Natural killer cell (primary cell): ENCODE data around the gene ERGIC2. TPM values are rescaled to one million over a fixed set of nuclear protein-coding genes. Genes with fewer than 3 reads are reported as not detected.
A peak's percentile ranks its signal among the peaks of the same experiment; 100 is the strongest.

Experiments used
- ATAC-seq, 3 donors: fragments of 150-1000 bp in 2 of 3; fragments of 200-7000 bp in 1 of 3; cut with Tn5 transposase; 1 replicate in 1 of 3; 2 replicates in 2 of 3; pipeline ENCODE4 v1.10.0; 2021; ENCODE audit warnings: mild to moderate bottlenecking in 2 of 3, moderate library complexity in 2 of 3
- DNase-seq, 2 donors: peaks; one replicate each; pipeline versions ENCODE4 v3.0.0 to v3.0.0-alpha.2; 2013 to 2021; ENCODE audit warnings: mixed read lengths in 1 of 2
- H3K27ac ChIP-seq: one replicate; pipeline ENCODE4 v1.5.1; 2013; ENCODE audit warnings: mild to moderate bottlenecking, low read length
- H3K27me3 ChIP-seq: one replicate; pipeline ENCODE4 v1.6.1; 2013; ENCODE audit warnings: low read length; ENCODE audit not compliant: control insufficient read depth, insufficient read depth
- H3K36me3 ChIP-seq: one replicate; pipeline ENCODE4 v1.6.1; 2013; ENCODE audit warnings: low read length; ENCODE audit not compliant: control insufficient read depth, insufficient read depth
- H3K4me1 ChIP-seq: one replicate; pipeline ENCODE4 v1.6.1; 2013; ENCODE audit warnings: low read length; ENCODE audit not compliant: control insufficient read depth, insufficient read depth
- H3K4me3 ChIP-seq: one replicate; pipeline ENCODE4 v1.5.1; 2013; ENCODE audit warnings: low read length
- H3K9me3 ChIP-seq: one replicate; pipeline ENCODE4 v1.6.1; 2013; ENCODE audit warnings: low read length; ENCODE audit not compliant: control insufficient read depth, insufficient read depth
- H3K27ac Mint-ChIP-seq, 2 donors: one replicate each; pipeline ENCODE4 v1.8.0; 2022; ENCODE audit warnings: mild to moderate bottlenecking in 2 of 2, mixed read lengths in 2 of 2, moderate library complexity in 1 of 2
- H3K27me3 Mint-ChIP-seq, 2 donors: one replicate each; pipeline ENCODE4 v1.8.0; 2022; ENCODE audit warnings: low read depth in 2 of 2, mixed read lengths in 2 of 2
- H3K36me3 Mint-ChIP-seq: one replicate; pipeline ENCODE4 v1.8.0; 2022; ENCODE audit warnings: mixed read lengths
- H3K4me1 Mint-ChIP-seq, 2 donors: one replicate each; pipeline ENCODE4 v1.8.0; 2022; ENCODE audit warnings: mixed read lengths in 2 of 2
- H3K4me3 Mint-ChIP-seq: one replicate; pipeline ENCODE4 v1.8.0; 2022; ENCODE audit warnings: mild to moderate bottlenecking, moderate library complexity, mixed read lengths
- H3K9me3 Mint-ChIP-seq, 2 donors: one replicate each; pipeline ENCODE4 v1.8.0; 2022; ENCODE audit warnings: mixed read lengths in 2 of 2
- WGBS: methylation state at CpG from one replicate; pipeline ENCODE4 v1.1.7; 2013; ENCODE audit warnings: missing lambda C conversion rate; ENCODE audit not compliant: insufficient coverage; 5-methylcytosine and 5-hydroxymethylcytosine counted together
- intact Hi-C: fragments of 100-400 bp; cut with micrococcal nuclease; formaldehyde crosslinking; loops from one replicate; pipeline ENCODE4 v1.14.2; 2022
- total RNA-seq, 4 donors: library from RNA; stranded (reverse); fragments of 120-200 nt in 1 of 4; gene quantifications; one replicate each; pipeline versions ENCODE4 v1.2.3 to v1.2.4, GENCODE V29; 2013 to 2022
- TF ChIP-seq, protein P1 (sequence below): fragments of 200-600 bp; IDR thresholded peaks from one replicate; pipeline ENCODE4 v1.8.0; 2022; ENCODE audit warnings: antibody characterized with exemption

The ERGIC2 gene
- total RNA-seq, 3 donors from 2014 or later (not counting 1 experiment from before 2014, with no cell fraction given) = 28.7 to 46.9 (median 37.2) TPM

DNA sequence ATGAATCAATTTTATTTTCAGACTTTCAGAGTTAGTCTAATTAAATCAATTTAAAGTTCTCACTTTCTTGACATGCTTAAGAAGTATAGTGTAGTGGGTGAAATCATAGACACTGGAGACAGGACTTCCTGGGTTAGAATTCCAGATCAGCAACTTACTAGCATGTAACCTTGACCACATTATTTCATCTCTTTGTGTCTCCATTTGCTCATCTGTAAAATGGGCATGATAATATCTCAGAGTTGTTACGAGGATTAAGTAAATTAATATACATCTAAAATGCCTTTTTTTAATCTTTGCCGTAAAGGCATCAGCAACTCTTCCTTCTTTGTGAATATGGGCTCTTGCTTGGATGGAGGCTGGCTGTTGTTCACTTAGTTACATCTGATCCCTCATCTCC lies 1.3 kb upstream of the ERGIC2 start:
- H3K27ac ChIP-seq = no peak overlapping the region
- DNase-seq (no peak), ATAC-seq (no peak)
- TF ChIP-seq, protein P1, sequence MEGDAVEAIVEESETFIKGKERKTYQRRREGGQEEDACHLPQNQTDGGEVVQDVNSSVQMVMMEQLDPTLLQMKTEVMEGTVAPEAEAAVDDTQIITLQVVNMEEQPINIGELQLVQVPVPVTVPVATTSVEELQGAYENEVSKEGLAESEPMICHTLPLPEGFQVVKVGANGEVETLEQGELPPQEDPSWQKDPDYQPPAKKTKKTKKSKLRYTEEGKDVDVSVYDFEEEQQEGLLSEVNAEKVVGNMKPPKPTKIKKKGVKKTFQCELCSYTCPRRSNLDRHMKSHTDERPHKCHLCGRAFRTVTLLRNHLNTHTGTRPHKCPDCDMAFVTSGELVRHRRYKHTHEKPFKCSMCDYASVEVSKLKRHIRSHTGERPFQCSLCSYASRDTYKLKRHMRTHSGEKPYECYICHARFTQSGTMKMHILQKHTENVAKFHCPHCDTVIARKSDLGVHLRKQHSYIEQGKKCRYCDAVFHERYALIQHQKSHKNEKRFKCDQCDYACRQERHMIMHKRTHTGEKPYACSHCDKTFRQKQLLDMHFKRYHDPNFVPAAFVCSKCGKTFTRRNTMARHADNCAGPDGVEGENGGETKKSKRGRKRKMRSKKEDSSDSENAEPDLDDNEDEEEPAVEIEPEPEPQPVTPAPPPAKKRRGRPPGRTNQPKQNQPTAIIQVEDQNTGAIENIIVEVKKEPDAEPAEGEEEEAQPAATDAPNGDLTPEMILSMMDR = no peak
- H3K36me3 Mint-ChIP-seq = no peaks in the 10 kb centered on the region
- intact Hi-C loops = no loop called here
- H3K27me3 Mint-ChIP-seq = peaks cover 3 to 20% of the 10 kb centered on the region in 2 donors
- no peaks in the 10 kb centered on the region for H3K36me3 ChIP-seq
- no peaks in the 10 kb centered on the region for H3K27me3 ChIP-seq
- no peaks in the 10 kb centered on the region for H3K9me3 ChIP-seq
- no peaks in the 10 kb centered on the region for H3K9me3 Mint-ChIP-seq
- 100% methylated on average over 1 of the region's 2 CpGs for whole genome bisulfite sequencing
- H3K4me1 ChIP-seq = peaks cover 3% of the 10 kb centered on the region
- no peak overlapping the region for H3K4me3 ChIP-seq
- H3K4me3 Mint-ChIP-seq = peak overlapping the region; percentile 68
- peak overlapping the region in 1 of 2 donors; percentile 97 for H3K27ac Mint-ChIP-seq
- peaks cover 30 to 31% of the 10 kb centered on the region in 2 donors for H3K4me1 Mint-ChIP-seq

DNA sequence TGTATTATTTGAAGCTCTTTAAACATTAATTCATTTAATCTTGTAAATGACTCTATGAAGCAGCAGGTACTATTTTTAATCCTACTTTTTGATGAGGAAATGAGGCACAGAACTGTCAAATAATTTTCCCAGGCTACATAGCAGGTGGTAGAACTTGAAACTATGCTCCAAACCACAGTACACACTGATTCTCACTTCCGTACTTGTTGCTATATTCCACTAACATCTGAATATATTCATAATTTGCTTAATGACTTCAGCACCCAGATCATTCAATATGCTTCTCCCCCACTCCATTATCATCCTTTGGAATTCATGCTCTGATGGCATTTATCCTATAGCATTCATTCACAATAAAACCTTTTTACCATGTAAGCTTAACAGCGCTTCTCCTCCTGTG lies 4.9 kb downstream of the ERGIC2 start:
- Histone ChIP-seq H3K27ac (no peak overlapping the region), H3K9me3 (no peaks in the 10 kb centered on the region), H3K36me3 (peaks cover 3% of the 10 kb centered on the region), H3K4me1 (peaks cover 3% of the 10 kb centered on the region), H3K4me3 (no peak overlapping the region), H3K27me3 (no peaks in the 10 kb centered on the region)
- intact Hi-C loops = no loop called here
- Mint-ChIP-seq H3K36me3 (no peaks in the 10 kb centered on the region), H3K9me3 (no peaks in the 10 kb centered on the region), H3K27ac (no peak overlapping the region), H3K4me3 (no peak overlapping the region), H3K4me1 (peaks cover 31 to 40% of the 10 kb centered on the region in 2 donors), H3K27me3 (no peaks in the 10 kb centered on the region)
- WGBS = 84% methylated on average over 2 of the region's 2 CpGs
- TF ChIP-seq, protein P1 = no peak
- DNase-seq (no peak), ATAC-seq (no peak)

DNA sequence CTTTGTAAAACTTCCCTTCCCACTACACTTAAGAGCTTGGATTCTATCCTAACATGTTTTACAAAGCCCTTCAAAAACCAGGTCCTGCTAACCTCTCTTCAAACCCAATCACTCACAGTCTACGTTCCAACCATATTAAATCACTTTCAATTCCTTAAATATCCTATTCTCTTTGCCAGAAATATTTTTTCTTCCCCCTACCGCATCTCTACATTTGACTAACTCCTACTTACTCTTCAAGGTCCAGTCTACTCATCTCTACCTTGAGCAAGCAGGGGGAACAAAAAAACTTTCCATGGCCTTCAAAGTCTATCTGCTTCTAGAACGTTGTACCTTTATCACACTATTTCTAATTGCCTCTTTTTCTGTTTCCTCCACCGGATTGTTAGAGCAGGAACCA lies 6.1 kb downstream of the ERGIC2 start:
- Histone ChIP-seq H3K4me3 (no peak overlapping the region), H3K4me1 (peaks cover 1% of the 10 kb centered on the region), H3K9me3 (no peaks in the 10 kb centered on the region), H3K27me3 (no peaks in the 10 kb centered on the region), H3K27ac (no peak overlapping the region), H3K36me3 (peaks cover 12% of the 10 kb centered on the region)
- 90% methylated on average over 4 of the region's 4 CpGs for WGBS
- Mint-ChIP-seq H3K9me3 (no peaks in the 10 kb centered on the region), H3K4me1 (peaks cover 23 to 29% of the 10 kb centered on the region in 2 donors), H3K36me3 (no peaks in the 10 kb centered on the region), H3K27me3 (no peaks in the 10 kb centered on the region), H3K27ac (no peak overlapping the region), H3K4me3 (no peak overlapping the region)
- TF ChIP-seq, protein P1 = no peak
- intact Hi-C loops = no loop called here
- DNase-seq (no peak), ATAC-seq (no peak)

DNA sequence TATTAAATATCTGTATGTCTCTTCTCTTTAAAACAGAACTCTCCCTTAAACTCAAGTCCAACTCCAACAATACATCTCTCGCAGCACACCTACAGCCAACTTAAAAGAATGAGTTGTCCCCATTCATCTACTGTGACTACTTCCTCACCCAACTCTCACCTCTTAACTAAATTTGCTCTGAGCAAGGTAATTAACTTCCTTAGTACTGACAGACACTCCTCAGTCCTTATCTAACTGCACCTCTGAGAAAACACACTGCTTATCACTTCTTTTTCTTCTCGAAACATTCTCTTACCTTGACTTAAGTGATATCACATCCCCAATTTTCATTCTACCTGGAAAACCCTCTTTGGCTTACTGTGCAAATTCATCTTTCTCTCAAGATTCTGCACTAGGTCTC lies 7.0 kb downstream of the ERGIC2 start:
- H3K4me3 ChIP-seq = no peak overlapping the region
- ATAC-seq (no peak), DNase-seq (no peak)
- H3K4me3 Mint-ChIP-seq = no peak overlapping the region
- H3K27ac ChIP-seq = no peak overlapping the region
- TF ChIP-seq, protein P1 = no peak
- no peaks in the 10 kb centered on the region for H3K27me3 Mint-ChIP-seq
- peaks cover 20% of the 10 kb centered on the region for H3K36me3 ChIP-seq
- intact Hi-C loops = no loop called here
- no peaks in the 10 kb centered on the region for H3K9me3 ChIP-seq
- no peaks in the 10 kb centered on the region for H3K36me3 Mint-ChIP-seq
- no peak overlapping the region for H3K27ac Mint-ChIP-seq
- WGBS = 98% methylated on average over 2 of the region's 2 CpGs
- peaks cover 15 to 20% of the 10 kb centered on the region in 2 donors for H3K4me1 Mint-ChIP-seq
- H3K27me3 ChIP-seq = no peaks in the 10 kb centered on the region
- no peaks in the 10 kb centered on the region for H3K9me3 Mint-ChIP-seq
- H3K4me1 ChIP-seq = no peaks in the 10 kb centered on the region
